Measurements from ENCODE around the gene CFAP20.
"Not testable (repeated sequence)": the region's sequence is repeated elsewhere in the genome, so short reads cannot be mapped to it uniquely, and the experiment has no call there.

The CFAP20 gene

GRCh38 chr16:58098207-58099096 lies 30.7 kb downstream of the CFAP20 start:
- FAIRE-seq (no peak), DNase-seq (ENCODE audit: low spot score) (no peak)

DNA sequence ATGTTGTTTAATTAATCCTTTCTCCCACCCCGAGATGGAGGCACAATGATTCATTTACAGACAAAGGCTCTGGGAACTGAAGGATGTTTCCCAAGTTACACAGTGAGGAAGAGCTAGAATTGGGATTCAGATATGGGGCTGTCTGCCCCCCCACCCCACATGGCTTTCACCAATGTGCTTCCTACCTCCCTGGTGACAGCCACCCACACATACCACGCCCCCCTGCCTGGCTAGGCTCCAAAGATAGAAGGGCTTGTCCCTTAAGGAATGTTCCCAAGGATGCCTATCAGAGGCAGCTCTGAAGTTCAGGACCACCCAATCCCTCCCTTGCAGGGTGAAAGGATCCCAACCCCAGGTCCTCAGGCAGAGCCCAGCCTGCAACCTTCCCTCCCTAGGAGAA lies 32.9 kb downstream of the CFAP20 start:
- DNase-seq (ENCODE audit: low spot score): no peak
- no peak for FAIRE-seq

DNA sequence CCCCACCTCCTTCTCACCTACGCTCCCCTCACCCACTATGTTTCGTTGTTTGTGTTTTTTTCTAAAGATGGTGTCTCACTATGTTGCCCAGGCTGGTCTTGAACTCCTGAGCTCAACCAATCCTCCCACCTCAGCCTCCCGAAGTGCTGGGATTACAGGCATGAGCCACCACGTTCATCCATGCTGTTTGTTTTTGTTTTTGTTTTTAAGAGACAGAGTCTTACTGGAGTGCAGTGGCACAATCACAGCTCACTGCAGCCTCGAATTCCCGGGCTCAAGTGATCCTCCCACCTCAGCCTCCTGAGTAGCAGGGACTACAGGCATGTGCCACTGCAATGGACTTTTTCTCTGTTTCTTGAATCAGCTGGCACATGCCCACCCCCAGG lies 33.6 kb downstream of the CFAP20 start:
- FAIRE-seq; DNase-seq (ENCODE audit: low spot score): not testable (repeated sequence)

GRCh38 chr16:58094791-58095574 lies 34.2 kb downstream of the CFAP20 start:
- DNase-seq (ENCODE audit: low spot score) (no peak), FAIRE-seq (no peak)

DNA sequence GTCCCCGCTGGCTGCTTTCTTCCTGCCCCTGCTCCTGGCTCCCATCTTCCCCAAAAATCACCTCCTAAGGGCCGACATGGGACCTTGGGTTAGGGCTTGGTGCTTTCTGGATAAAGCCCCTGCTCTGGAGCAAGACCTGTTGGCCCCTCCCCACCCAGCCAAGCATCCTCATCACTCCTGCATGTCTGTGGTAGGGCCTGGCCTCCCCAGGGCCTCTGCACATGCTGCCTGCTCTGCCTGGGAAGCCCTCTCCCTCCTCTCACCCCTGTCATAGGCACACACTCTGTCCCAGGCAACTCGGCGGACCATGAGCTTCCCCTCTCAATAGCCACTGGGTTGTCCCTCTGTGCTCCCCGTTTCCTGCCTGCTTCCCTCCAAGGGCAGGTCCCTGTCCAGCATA lies 35.2 kb downstream of the CFAP20 start:
- FAIRE-seq: no peak
- no peak for DNase-seq (ENCODE audit: low spot score)

DNA sequence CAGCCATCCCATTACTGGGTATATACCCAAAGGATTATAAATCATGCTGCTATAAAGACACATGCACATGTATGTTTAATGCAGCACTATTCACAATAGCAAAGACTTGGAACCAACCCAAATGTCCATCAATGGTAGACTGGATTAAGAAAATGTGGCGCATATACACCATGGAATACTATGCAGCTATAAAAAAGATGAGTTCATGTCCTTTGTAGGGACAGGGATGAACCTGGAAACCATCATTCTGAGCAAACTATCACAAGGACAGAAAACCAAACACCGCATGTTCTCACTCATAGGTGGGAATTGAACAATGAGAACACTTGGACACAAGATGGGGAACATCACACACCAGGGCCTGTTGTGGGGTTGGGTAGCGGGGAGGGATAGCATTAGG lies 38.8 kb downstream of the CFAP20 start:
- DNase-seq (ENCODE audit: low spot score); FAIRE-seq: not testable (repeated sequence)

- DNase-seq (ENCODE audit: low spot score): no peak
Measured at GRCh38 chr16:58088091-58088490, 41.1 kb downstream of the CFAP20 start.

DNA sequence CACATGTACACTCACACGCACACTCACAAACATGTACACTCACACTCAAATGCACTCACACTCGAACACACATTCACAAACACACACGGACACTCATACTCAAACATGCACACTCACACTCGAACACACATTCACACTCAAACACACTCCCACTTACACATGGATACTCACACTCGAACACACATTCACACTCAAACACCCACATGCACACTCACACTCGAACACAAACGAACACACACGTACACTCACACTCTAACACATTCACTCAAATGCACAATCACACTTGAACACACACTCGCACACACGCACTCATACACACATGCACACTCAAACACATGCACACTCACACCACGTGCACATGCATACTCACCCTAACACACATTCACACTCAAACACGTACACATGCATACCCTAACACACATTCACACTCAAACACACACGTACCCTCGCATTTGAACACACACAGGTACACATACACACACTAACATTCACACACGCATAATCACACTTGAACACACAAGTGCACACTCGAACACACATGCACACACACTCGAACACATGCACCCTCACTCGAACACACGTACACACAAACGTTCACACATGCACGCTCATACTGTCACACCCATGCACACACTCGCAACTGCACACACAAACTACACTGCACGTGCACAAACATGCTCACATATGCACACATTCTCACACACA lies 41.8 kb downstream of the CFAP20 start:
- no peak for DNase-seq (ENCODE audit: low spot score)

More at GRCh38 chr16:58088091-58088490, 41.1 kb downstream of the CFAP20 start:
- FAIRE-seq: no peak

GRCh38 chr16:58086381-58087208 lies 42.6 kb downstream of the CFAP20 start:
- no peak for DNase-seq (ENCODE audit: low spot score)
- no peak for FAIRE-seq

More for the DNA sequence above, 41.8 kb downstream of the CFAP20 start:
- FAIRE-seq: no peak

DNA sequence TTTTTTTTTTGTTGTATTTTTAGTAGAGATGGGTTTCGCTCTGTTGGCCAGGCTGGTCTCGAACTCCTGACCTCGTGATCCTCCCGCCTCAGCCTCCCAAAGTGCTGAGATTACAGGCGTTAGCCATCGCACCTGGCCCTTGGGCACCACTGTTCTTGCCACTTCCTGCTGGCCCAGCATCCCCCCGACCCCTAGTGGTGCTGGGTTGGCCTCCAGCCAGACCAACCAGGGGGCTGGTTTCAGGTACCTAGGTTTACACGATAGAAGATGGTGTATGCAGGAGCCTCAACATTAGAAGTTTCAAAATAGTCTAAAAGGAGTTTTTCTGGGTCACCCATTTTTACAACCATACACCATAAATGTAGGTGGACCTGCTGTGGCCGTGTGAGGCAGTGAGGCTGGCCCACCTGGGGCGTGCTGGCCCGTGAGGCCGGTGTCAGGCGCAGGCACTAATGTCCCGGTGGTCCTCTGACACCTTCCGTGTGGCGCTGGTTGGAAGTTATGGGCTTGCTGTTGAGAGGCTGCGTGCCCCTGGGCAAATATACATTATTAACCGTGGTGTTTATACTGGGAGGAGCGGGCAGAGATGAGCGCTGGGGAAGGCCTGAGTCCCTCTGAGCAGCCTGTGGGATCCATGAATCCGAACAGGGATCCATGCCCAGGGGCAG lies 43.5 kb downstream of the CFAP20 start:
- DNase-seq (ENCODE audit: low spot score) (no peak), FAIRE-seq (no peak)

DNA sequence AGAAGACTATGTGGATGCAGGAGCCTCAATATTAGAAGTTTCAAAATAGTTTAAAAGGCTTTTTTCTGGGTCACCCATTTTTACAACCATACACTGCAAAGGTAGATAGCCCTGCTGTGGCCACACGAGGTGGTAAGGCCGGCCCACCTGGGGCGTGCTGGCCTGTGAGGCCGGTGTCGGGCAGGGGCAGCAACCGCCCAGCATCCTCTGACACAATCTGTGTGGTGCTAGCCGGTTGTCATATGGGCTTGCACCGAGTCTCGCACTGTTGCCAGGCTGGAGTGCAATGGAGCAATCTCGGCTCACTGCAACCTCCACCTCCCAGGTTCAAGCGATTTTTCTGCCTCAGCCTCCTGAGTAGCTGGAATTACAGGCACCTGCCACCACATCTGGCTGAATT lies 44.0 kb downstream of the CFAP20 start:
- no peak for DNase-seq (ENCODE audit: low spot score)
- FAIRE-seq: no peak

GRCh38 chr16:58084635-58085034 lies 44.5 kb downstream of the CFAP20 start:
- FAIRE-seq (no peak), DNase-seq (ENCODE audit: low spot score) (no peak)

DNA sequence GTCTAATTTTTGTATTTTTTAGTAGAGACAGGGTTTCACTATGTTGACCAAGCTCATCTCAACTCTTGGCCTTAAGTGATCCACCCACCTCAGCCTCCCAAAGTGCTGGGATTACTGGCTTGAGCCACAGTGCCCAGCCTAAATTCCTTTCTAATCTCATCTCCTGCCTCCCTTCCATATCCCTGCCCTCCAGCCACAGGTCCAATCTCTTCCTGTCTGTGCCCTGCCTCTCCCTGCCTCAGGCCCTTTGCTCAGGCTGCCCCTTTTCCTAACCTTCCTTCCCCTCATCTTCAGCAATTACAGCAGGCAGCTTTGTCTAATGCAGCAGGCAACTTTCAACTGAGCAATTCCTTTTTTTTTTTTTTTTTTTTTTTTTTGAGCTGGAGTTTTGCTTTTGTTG lies 46.8 kb downstream of the CFAP20 start:
- DNase-seq (ENCODE audit: low spot score) (no peak), FAIRE-seq (no peak)

- not testable (repeated sequence) for FAIRE-seq; DNase-seq (ENCODE audit: low spot score)
Measured at GRCh38 chr16:58080657-58081056, 48.5 kb downstream of the CFAP20 start.

DNA sequence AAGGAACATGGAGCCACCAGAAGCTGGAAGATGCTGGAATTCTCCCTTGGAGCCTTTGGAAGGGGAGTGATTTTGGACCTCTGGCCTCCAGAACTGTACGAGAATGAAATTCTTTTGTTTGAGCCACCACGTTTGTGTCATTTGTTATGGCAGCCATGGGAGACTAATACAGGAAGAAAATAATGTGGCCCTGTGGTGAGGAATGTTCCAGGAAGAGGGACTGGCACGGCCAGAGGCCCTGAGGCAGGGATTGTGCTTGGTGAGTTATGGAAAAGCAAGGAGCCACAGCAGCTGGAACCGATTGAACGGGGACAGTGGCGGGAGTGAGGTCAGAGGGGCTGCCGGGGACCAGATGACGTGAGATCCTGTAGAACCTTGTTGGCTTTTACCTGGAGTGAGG lies 51.4 kb downstream of the CFAP20 start:
- FAIRE-seq: no peak
- no peak for DNase-seq (ENCODE audit: low spot score)

- FAIRE-seq (no peak), DNase-seq (ENCODE audit: low spot score) (no peak)
Measured at GRCh38 chr16:58076514-58076913, 52.7 kb downstream of the CFAP20 start.

DNA sequence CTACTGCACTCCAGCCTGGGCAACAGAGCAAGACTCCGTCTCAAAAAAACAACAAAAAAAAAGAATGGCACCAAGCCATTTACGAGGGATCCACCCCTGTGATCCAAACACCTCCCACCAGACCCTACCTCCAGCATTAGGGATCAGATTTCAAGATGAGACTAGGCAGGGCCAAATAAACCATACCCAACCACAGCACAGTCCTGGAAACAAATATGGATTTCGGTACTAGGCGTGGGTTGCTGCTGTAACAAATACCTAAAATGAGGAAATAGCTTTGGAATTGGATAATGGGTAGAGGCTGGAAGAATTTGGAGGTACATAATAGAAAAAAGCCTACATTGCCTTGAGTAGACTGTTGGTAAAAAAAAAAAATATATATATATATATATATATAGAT lies 54.5 kb downstream of the CFAP20 start:
- FAIRE-seq (no peak), DNase-seq (ENCODE audit: low spot score) (no peak)

DNA sequence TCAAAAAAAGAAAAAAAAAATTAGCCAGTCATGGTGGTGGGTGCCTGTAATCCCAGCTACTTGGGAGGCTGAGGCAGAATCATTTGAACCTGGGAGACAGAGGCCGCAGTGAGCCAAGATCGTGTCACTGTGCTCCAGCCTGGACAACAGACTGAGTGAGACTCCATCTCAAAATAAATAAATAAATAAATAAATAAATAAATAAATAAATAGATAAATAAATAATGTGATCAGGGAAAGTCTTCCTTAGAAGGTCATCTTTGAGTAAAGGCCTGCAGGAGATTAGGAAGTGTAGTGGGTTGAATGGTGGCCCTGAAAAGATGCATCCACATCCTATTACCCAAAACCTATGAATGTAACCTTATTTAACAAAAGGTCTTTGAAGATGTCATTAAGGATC lies 56.1 kb downstream of the CFAP20 start:
- not testable (repeated sequence) for FAIRE-seq; DNase-seq (ENCODE audit: low spot score)

DNA sequence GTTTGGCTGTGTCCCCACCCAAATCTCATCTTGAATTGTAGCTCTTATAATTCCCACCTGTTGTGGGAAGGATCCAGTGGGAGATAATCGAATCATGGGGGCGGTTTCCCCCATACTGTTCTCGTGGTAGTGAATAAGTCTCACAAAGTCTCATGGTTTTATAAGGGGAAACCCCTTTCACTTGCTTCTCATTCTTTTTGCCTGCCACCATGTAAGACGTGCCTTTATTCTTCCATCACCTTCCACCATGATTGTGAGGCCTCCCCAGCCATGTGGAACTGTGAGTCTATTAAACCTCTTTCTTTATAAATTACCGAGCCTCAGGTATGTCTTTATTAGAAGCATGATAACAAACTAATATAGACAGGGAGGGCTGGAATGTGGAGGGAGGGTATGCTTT lies 57.0 kb downstream of the CFAP20 start:
- FAIRE-seq; DNase-seq (ENCODE audit: low spot score): not testable (repeated sequence)

GRCh38 chr16:58070585-58070984 lies 58.6 kb downstream of the CFAP20 start:
- DNase-seq (ENCODE audit: low spot score): no peak
- FAIRE-seq: no peak

All from RCC 7860 (cell line).